UCSD-AML1 (cell line): ENCODE measurements around the gene ABCC5.
"Not testable (repeated sequence)": the region's sequence is repeated elsewhere in the genome, so short reads cannot be mapped to it uniquely, and the experiment has no call there.

Experiments
- DNase-seq: peaks from one replicate; lab custom pipeline; 2025; ENCODE audit not compliant: unreplicated experiment; lab: John Stamatoyannopoulos, UW

The ABCC5 gene

DNA sequence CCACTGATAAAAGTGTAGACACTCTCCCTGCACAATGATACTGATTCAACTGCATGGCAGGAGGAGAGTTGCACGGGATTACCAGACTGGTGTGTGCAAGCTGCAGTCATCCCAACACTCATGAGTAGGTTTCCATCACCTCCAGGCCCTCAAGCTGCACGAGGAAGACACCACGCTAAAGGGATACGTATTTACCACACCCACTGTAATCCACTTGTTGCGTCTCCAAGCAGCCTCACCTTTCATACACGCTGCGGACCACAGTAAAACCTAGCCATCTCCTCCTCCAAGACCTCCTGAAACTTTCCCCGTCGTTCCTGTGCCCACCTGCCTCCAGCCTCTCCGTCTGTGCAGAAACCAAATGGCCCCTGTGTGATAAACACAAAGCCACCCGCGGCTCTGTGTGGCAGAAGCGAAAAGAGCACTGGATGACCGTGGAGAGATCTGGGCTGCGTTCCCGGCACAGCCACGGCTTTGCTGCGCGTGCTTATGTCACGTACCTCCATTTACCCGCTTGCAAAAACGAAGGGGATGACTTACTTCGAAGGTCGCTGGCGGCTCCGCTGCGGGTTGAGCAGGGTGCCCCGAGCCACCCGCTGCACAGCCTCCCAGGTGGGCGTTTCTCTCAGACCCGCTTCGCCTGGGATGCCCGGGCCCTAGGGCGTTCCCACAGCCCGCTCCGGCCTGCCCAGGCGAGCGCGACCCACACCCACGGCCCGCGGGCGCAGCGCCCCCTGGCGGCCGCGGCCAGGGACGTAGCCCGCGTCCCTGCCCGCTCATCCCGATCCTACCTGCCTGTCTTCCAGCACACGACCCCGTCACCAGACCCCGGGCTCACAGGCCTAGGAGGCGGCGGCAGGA is 643 bp downstream of the ABCC5 start:
- DNase-seq = peak; percentile 69

DNA sequence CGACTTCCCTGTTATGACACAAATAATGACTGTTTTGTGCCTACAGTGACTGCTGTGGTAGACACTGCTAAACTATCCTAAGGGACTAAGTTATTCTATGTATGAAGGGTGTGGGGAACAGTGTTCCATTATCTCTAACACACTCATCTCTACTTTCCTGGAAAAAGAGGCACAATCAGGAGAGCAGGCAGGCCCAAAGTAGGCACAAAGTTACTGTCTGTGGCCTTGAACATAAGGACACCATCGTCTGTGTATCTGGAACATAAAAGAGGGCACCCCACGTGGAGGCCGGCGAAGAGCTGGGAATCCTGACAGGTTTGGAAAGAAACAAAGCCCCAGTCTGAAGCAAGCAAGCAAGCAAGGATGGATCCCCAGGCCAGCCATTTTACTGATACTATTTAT is 1.5 kb downstream of the ABCC5 start:
- no peak for DNase-seq

DNA sequence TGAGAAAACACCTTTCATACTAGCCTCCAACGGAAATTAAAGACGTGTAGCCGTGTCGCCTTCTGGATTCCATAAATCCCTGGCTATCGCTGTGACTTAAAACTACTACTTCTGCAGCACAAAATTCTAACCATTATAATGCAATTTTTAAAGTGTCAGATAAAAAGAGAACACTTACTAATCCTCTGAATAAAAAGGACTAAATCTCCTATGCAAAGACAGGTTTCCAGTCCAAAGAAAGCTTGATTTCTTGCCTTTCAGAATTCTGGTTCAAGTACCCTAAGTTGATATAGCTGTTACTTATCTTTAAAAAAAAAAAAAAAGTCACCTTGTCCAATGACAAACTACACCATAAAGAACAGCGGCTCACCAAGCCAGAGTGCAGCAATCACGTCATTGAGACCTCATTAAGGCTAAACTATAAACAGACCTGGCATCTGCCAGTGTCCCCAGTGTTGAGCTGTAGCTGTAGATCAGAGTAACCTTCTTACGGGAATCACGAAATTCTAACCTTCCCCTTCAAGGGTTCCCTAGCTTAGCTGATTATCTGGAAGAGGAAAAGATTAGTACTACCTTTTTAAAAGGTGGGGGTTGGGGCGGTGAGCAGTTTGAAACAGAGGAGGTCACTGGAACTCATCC is 2.2 kb downstream of the ABCC5 start:
- no peak for DNase-seq

DNA sequence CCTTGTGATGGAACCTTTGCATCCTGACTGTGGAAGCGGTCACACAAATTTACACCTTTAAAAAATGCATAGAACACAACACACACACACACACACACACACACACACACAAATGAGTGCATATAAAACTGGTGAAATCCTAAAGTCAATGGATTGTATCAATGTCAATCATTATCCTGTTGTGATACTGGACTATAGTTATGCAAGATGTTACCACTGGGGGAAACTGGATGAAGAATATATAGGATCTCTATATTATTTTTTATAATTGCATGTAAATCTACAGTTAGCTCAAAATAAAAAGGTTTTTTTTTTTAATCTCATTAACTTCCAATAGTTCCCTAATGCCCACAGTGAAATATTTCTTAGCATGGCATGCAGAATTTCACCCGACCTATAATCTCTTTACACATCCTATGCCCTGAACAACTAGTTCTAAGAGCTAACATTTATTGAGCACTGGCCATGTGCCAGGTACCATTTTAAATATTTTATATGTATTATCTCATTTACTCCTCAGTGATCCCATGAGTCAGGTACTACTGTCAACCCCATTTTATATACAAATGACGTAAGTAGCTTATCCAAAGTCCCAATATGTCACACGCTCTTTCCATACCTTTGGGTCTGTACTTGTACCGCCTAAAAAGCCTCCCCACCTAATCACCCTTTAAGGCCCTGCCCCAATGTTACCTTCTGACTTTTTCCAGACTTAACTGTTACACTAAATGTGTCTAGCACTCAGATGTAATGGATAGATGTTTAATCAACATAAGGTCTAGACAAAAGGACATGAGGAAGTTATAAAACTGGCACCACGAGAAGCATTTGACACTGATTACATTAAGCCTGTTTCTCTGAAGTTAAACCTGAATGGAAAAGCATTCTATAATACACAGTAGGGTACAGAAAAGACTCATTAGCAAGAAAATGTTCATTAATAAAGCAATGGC is 5.5 kb downstream of the ABCC5 start:
- DNase-seq = no peak

DNA sequence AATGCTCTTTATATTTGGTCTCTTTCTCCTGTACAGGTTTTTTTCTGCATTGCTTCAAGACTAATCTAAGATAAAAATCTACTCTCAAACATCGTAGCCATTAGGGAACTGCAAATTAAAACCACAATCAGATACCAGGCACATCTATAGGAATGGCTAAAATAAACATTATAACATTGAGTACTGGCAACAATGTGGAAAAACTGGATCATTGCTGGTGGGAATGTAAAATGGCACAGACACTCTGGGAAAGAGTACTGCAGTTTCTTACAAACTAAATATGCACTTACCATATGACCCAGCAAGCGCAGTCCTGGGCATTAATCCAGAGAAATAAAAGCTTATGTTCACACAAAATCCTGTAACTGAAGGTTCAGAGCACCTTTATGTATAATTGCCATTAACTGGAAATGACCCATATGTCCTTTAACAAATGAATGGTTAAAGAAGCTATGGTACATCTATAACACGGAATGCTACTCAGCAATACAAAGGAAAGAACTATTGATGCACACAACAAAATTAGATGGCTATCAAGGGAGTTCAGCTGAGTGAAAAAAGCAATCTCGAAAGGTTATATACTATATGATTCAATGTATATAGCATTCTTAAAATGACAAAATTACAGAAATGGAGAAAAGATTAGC is 6.3 kb downstream of the ABCC5 start:
- DNase-seq = no peak

DNA sequence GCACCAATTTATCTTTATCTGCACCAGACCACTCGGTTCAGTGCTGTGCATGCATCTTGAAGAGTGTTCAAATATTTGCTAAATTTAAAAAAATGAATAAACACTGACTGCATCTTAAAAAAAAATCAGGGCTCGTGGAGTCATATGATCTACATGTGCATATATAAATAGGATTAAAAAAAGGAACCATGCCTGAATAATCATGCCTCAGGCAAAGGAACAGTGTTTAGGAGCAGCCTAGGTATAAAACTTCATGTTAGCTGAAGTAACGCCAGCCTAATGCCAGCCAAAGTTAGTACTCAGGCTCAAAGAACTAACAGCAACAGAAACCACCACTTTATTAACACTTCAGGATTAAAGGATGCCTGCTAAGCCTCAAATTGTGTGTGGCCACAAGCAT is 9.5 kb downstream of the ABCC5 start:
- no peak for DNase-seq

DNA sequence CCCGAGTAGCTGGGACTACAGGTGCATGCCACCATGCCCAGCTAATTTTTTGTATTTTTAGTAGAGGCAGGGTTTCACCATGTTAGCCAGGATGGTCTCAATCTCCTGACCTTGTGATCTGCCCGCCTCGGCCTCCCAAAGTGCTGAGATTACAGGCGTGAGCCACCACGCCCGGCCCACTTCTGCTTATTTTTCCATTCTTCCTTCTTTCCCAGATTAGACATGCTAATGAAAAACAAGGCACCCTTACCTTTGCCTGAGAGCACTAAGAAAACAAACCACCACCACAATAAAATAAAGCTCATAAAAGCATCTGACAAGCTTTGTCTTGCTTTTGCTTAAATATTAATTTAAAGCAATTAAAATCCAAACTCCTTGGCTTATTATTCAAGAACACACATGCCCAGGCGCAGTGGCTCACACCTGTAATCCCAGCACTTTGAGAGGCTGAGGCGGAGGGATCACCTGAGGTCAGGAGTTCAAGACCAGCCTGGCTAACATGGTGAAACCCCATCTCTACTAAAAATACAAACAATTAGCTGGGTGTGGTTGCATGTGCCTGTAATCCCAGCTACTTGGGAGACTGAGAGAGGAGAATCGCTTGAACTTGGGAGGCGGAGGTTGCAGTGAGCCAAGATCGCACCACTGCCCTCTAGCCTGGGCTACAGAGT is 10.4 kb downstream of the ABCC5 start:
- DNase-seq = not testable (repeated sequence)

DNA sequence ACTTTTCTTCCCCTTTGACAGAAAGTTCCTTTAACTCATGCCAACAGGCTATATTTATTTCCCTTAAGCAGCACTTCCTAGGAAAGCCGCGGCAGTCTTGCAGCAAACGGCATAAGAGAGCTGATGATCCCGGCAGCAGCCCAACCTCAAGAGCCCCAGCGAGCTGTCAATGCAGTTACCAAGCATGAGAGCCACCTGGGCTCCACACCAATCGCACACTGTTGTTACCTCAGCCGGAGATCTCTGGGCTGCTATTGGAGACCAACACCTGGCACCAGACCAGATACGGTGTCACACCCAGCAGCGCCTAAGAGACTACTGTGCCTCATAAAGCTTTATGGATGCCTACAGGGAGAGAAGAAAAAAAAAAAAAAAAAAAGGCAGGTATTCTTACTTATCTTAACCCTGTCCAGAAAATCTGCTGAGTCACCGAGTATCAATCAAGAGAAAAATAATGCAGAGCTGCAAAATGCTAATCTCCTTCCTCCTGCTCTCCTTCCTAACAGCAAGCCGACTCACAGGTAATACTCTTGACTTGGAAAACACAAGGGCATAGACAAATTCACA is 11.7 kb downstream of the ABCC5 start:
- peak; percentile 63 for DNase-seq

DNA sequence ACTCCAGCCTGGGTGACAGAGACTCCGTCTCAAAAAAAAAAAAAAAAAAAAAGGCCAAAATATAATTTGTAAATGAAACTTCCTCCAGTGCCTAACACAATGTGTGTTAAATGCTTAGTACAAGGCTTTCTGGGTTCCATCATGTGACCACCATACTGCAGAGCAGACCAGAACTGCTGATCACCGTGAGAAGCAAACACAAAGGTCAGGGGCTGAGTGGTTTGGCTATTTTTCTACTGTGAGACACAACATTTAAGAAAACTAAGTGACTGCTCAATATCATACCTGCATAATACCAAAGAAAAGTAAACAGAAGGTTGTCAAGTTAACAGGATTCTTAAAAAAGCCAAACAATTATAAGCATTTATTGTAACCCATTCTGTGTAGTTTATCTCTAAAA is 13.2 kb downstream of the ABCC5 start:
- DNase-seq = no peak

DNA sequence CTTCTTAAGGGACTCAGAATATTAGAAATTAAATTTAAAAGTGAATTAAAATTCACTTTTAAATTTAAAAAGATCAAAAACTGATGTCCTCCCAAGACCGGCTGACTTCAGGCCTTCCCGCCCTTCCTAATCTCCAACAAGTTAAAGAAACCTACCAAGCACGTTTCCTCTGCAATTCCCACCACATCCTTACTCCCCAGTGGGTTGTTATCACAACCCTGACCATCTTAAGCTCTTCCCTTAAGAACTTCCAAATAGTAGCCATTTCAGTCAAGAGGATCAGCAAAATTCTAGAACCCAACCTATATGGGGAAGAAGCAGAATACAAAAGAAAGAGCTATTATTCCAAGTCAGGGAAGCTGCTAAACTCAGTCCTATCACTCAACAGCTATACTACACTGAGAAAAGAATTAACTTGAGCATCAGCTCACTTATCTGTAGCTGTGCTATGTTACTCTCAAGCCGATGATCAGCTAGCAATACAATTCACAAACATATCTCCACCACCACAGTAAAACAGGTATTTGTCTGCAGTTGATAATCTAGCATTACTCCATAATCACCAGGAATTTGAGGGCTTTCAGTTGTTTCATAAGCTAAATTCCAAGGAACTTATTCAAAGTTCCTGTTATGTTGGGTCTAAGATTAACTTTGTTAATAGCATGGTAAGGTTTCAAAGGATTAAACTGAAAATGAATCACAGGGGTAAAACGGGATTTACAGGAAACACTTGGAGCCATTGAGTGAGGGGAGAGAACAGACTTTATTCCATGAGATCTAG is 14.3 kb downstream of the ABCC5 start:
- DNase-seq = no peak

DNA sequence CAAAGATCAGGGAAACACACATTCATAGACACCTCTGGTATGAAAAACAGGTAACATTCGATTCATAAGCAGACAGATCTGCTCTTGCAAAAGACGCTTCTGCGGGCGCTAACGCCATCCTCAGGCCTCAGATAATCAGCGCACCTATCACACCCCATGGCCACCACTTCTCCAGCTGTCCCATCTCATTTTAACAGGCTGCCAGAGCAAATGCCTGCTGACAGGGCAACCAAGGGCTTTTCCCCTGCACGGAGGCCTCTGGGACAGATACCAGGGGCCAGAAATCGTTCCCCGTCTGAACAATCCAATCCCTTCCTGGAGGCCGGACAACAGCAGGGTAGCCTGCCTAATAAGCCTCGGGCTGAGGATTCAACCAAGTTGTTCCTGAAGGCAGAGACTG is 15.2 kb downstream of the ABCC5 start:
- no peak for DNase-seq

DNA sequence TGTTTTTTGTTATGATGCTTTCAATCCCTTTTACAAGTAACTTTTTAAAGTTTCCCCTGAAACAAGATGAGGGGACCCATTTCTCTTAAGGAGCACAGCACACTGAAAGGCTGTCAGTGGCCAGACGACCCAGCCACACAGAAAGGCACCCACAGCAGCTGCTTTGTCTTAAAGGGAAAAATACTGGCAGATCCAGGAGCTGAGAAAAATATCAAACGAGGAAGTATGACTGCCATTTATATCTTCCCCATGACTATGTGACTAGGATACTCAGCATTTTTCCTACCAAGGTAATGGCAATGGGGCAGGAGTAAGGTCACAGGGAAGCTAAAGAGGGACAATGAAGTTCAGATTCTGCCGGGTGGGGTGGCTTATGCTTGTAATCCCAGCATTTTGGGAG is 15.9 kb downstream of the ABCC5 start:
- DNase-seq = no peak

DNA sequence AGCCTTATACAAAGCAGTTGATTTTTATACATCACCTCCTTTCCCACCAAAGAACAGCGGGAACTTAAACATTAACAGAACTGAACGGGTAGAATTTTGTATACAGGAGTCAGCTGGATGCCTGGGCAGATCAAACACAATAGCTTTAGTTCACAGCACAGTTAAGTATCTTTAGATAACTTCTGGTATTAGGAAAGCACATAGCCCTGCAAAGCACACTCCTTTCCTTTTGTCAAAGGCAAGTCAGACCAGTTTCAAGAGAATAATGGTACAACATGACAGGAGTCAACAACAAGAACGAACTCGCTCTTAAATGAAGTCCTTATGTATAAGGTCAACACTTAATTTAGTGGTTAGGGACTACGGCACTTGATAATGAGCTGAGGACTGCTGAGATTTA is 26.3 kb downstream of the ABCC5 start:
- DNase-seq = no peak

DNA sequence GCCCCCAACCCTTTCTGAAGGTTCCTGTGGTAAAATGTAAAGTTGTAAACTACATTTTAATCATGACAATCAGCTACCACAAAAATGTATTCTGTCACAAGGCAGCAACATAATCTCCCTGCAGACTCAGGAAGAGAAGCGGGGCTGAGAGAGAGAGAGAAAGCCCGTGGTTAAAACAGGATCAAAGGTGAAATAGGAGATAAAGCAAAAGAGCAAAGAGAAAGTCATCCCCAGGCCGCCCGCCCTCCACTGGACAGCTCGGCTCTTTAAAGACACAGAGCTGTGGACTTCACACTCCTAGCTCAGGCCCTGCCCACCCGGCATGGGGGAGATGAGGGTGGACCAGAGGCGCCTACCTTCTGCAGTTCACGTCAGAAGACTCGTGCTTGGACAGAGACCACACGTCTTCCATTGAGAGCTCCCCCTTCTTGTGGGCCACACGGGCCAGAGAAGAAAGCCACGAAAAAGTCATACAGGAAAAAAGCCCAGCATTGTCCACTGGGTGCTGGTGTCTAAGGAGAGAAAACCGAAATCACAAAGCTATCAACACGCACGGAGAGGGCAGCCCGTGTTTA is 29.4 kb downstream of the ABCC5 start:
- no peak for DNase-seq

DNA sequence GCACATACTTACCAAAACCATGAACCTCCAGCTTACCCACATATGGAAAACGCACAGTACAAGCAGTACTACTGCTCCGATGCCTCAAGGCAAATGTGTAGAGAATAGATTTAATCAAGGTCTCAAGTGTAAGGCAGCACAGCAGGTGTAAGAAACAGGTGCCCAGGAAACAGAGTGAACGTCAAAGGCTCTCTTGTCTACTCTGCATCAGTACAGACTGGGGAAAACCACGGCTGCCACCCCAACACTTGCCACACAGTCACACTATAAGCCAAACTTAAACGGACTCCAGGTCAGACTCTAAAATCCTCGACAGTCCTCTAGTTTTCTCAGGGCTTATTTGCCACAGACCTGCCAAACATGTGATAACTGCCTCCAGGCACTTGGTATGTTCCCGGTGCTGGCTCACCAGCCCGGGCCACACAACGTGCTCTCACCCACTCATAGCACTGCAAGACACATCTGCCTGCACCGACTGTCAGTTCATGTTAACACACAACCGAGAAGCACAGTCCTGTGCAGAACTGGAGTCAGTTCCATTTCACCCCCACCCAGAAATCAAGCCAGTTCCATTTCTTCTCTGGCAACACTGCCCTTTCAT is 30.6 kb downstream of the ABCC5 start:
- no peak for DNase-seq

DNA sequence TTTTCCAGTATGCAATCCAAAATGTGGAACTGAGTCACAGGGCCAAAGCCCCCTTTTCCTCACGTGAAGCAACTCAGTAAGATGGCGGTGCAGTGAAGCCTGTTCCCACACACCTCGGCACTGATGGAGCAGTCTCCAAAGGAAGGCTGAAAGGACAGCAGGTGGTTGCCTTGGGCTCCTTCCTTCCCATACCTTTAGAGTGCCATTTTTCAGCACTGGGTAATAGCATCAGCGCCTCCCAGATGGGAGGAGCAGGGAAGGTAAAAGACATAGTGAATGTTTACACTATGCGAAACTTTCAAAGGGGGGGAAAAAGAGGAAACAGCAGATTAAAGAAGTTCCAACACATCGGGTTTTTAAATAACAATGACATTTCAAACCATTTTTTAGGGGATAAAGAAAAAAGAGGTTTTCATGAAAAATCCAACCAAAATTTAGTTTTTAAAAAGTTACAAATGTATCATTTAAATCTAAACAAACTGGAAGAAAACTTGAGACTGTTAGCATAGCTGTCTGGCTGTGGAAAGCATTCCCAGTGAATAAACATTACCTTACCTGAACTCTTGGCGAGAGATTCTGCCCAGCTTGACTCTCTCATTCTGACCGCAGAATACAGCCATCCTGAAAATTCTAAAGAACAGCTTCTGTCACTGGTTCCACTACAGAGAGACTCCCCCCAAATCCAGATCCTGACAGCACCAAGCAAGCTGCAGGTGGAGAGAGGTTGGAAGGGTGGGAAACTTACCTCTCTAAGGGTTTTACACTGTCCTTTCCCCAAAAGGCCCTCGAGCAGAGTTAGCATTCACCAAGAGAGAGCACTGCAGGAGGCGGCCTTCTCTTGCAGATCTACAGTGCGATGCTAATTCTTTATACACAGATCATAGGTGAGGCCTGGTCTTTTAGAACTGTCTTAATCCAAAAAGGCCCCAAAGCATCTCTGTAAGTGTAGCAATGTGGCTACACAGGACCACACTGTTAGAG is 32.6 kb downstream of the ABCC5 start:
- no peak for DNase-seq

DNA sequence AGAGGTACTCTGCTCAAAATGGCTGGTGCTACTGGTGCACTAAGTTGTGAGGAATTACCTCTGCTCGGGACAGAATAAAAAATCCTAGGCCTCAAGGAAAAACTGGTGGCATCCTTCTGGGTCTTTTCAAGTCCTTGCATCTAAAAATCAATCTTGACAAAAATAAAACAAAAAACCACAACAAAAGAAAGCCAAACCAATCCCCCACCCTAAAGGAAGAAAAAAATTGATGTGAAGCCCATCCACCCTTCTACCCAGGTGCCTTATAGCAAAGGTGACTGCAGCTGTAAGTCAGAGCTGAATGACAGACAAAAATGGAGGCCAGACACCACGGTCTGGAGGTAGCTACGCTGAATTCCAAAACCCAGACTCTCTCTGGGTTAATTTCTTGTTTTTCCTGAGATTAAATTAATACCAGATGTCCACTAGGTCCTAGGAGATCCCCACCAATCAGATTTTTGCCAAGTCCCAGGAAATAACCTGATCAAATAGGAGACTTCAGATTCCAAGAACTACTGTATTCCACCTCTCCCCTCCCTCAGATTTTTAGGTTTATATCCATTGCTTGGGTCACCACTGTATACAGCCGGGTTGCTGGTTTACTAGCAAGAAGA is 33.5 kb downstream of the ABCC5 start:
- DNase-seq = no peak
